Right atrium auricular region (tissue), 2 donors: Measurements from ENCODE around the gene SPEM3. TPM values are rescaled to one million over a fixed set of nuclear protein-coding genes. Genes with fewer than 3 reads are reported as not detected.
A peak's percentile ranks its signal among the peaks of the same experiment; 100 is the strongest.

Source experiments
- DNase-seq: peaks from one replicate; pipeline ENCODE4 v3.0.0-alpha.2; 2019; ENCODE audit warnings: low spot score
- H3K27ac ChIP-seq, 2 donors: fragments of 200-600 bp; sonication (generic); 1 replicate in 1 of 2; 2 replicates in 1 of 2; pipeline ENCODE4 v1.5.1; 2016 to 2019
- H3K27me3 ChIP-seq, 2 donors: fragments of 200-600 bp; sonication (generic); one replicate each; pipeline versions ENCODE4 v1.5.1 to v1.6.0; 2017 to 2019
- H3K36me3 ChIP-seq: fragments of 200-600 bp; sonication (generic); one replicate; pipeline ENCODE4 v1.5.1; 2016
- H3K4me1 ChIP-seq, 2 donors: fragments of 200-600 bp; sonication (generic); one replicate each; pipeline versions ENCODE4 v1.5.1 to v1.6.0; 2017 to 2019
- H3K4me3 ChIP-seq, 2 donors: fragments of 200-600 bp; sonication (generic); 1 replicate in 1 of 2; 2 replicates in 1 of 2; pipeline ENCODE4 v1.5.1; 2017 to 2019; ENCODE audit warnings: mild to moderate bottlenecking in 1 of 2, moderate library complexity in 1 of 2
- H3K9me3 ChIP-seq, 2 donors: fragments of 200-600 bp; sonication (generic); one replicate each; pipeline ENCODE4 v1.5.1; 2019
- total RNA-seq, 2 donors: library from RNA; depleted of rRNA; stranded (reverse); fragments of >200 nt; gene quantifications; one replicate each; pipeline ENCODE4 v1.1.0, GENCODE V29; 2016
- TF ChIP-seq, protein P1 (sequence below), 2 donors: fragments of 200-600 bp; sonication (generic); IDR thresholded peaks; one replicate each; pipeline ENCODE4 v1.5.1; 2019; ENCODE audit warnings: antibody characterized with exemption in 2 of 2

The SPEM3 gene
- not detected for total RNA-seq

DNA sequence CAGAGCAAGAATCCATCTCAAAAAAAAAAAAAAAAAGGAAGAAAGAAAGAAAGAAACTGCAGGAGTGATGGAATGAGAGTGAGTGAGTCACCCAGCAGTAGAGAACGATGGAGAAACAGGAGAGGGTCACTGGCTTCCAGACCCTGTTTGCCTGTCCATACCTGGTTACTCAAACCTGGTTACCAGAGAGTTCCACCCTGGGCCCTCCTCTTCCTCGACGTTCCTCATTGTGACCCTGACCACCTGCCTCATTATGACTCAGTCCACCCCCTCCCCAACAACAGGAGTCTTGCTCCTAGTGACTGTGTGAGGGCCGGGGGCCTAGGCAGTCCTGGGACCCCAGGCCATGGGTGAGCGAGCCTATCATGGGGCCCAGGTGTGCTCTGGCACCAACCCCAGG, at the start of gene SPEM3:
SPEM3 (plus strand) TSS at position 301 of the 400 bp plus-strand sequence; CDS start at position 347, 46 bp downstream.
- H3K4me3 ChIP-seq: no peak within 1 kb of the TSS
- H3K36me3 ChIP-seq: no peaks in the 10 kb centered on the region
- H3K9me3 ChIP-seq: no peaks in the 10 kb centered on the region
- H3K4me1 ChIP-seq: no peaks in the 10 kb centered on the region
- TF ChIP-seq, protein P1, sequence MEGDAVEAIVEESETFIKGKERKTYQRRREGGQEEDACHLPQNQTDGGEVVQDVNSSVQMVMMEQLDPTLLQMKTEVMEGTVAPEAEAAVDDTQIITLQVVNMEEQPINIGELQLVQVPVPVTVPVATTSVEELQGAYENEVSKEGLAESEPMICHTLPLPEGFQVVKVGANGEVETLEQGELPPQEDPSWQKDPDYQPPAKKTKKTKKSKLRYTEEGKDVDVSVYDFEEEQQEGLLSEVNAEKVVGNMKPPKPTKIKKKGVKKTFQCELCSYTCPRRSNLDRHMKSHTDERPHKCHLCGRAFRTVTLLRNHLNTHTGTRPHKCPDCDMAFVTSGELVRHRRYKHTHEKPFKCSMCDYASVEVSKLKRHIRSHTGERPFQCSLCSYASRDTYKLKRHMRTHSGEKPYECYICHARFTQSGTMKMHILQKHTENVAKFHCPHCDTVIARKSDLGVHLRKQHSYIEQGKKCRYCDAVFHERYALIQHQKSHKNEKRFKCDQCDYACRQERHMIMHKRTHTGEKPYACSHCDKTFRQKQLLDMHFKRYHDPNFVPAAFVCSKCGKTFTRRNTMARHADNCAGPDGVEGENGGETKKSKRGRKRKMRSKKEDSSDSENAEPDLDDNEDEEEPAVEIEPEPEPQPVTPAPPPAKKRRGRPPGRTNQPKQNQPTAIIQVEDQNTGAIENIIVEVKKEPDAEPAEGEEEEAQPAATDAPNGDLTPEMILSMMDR (IDR thresholded peaks at IDR 0.05): no peak
- DNase-seq: no peak
- no peaks in the 10 kb centered on the region for H3K27me3 ChIP-seq
- no peak within 1 kb of the TSS for H3K27ac ChIP-seq

- H3K9me3 ChIP-seq: no peaks in the 10 kb centered on the region
- H3K27ac ChIP-seq: no peak overlapping the region
- no peaks in the 10 kb centered on the region for H3K27me3 ChIP-seq
- H3K4me3 ChIP-seq: no peak overlapping the region
- no peaks in the 10 kb centered on the region for H3K36me3 ChIP-seq
- peaks cover 0 to 28% of the 10 kb centered on the region in 2 donors for H3K4me1 ChIP-seq
- no peak for DNase-seq
- TF ChIP-seq, protein P1 (IDR thresholded peaks at IDR 0.05): no peak
Measured at GRCh38 chr17:7379134-7379533, 49.5 kb upstream of the SPEM3 start.

DNA sequence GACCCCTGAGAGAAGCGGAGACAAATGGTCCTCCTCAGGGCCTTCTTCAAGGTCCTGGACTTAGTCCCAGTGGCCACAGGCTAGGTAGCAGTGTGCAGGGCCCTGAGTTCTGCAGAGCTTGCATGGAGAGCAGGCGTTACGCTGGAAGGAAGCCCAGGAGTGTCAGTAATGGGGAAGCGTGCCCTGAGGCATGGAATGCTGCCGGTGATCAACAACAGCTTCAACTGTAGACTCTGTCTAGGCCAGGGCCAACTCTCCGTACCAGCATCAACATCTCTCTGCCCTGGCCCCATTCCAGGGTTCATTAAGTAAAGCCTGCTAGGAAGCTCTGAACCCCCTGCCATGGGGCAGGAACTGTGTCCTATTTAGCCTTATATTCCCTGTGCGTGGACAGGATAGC, 48.3 kb upstream of the SPEM3 start:
- Histone ChIP-seq H3K27me3 (no peaks in the 10 kb centered on the region), H3K4me3 (peak overlapping the region; percentile 44 to 55), H3K27ac (peak overlapping the region; percentile 38 to 45), H3K36me3 (no peaks in the 10 kb centered on the region), H3K4me1 (peaks cover 0 to 31% of the 10 kb centered on the region in 2 donors), H3K9me3 (no peaks in the 10 kb centered on the region)
- TF ChIP-seq, protein P1 (IDR thresholded peaks at IDR 0.05): no peak
- peak; percentile 69 for DNase-seq

DNA sequence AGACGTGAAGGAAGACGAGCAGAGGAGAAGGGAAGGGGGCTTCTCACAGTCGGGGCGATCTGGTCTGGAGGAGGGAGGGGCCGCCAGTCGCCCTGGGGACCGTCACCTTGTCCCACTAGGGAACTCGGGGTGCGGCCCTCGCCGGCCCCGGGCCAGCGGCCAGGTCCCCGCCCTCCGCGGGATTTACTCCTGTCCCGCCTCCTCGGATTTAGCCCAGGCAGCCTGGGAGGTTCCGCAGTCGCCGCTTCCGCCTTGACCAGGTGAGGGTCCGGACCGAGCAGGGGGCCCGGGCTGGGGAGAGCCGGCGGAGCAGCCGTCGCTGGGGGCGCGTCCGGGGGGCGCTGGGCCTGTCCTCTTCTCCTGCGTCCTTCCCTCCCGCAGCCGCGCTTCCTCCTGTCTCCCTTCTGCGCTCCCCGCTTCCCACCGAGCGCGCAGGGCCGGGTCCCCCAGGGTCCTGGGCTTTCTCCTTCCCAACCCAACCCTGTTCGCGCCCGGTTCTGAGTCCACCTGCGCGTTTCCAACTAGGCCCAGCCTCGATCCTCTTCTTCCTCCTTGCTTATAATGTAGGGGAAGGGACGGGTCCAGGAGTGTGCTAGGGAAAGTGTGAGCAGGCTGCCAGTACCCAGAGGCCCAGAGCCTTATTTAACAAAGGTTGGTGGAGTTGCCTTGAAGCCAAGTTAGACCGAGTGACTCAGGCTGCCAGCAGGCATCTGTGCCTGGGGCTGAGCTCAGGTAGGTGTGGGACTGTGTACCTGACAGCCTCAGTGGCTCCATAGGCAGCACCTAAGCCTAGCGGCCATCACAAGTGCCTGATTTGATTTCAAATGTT, 47.6 kb upstream of the SPEM3 start, which contains the start of gene TNK1:
TNK1 (plus strand) TSS at position 235 of the 829 bp plus-strand sequence. CDS start 1,838 bp downstream, outside the sequence.
- Histone ChIP-seq H3K4me3 (peak within 1 kb of the TSS; percentile 44 to 55), H3K4me1 (peaks cover 0 to 31% of the 10 kb centered on the region in 2 donors), H3K27ac (peak within 1 kb of the TSS; percentile 38 to 45), H3K27me3 (no peaks in the 10 kb centered on the region), H3K9me3 (no peaks in the 10 kb centered on the region), H3K36me3 (no peaks in the 10 kb centered on the region)
- no peak for DNase-seq
- TF ChIP-seq, protein P1 (IDR thresholded peaks at IDR 0.05): no peak

- Histone ChIP-seq H3K9me3 (no peaks in the 10 kb centered on the region), H3K27me3 (no peaks in the 10 kb centered on the region), H3K4me1 (peaks cover 0 to 31% of the 10 kb centered on the region in 2 donors), H3K27ac (no peak overlapping the region), H3K36me3 (no peaks in the 10 kb centered on the region), H3K4me3 (no peak overlapping the region)
- TF ChIP-seq, protein P1 (IDR thresholded peaks at IDR 0.05): no peak
- no peak for DNase-seq
Measured at GRCh38 chr17:7382901-7383300, 45.8 kb upstream of the SPEM3 start.
